PFSK-1 (cell line): Measurements from ENCODE around the gene DPEP1.

Experiments
- FOXP2 ChIP-seq: optimal IDR thresholded peaks from 2 replicates; pipeline ENCODE3; 2011; ENCODE audit warnings: borderline replicate concordance, control low read depth, inconsistent platforms; ENCODE audit not compliant: insufficient read depth; ENCODE audit errors: extremely low read length, extremely low read depth
- POLR2AphosphoS5 ChIP-seq: IDR thresholded peaks from 2 replicates; pipeline ENCODE4 v1.6.1; 2012; ENCODE audit warnings: low read depth, mild to moderate bottlenecking, control low read depth, low read length, moderate library complexity
- SIN3A ChIP-seq: IDR thresholded peaks from 2 replicates; pipeline ENCODE4 v1.6.1; 2012; ENCODE audit warnings: mild to moderate bottlenecking, low read length, moderate library complexity, borderline replicate concordance; ENCODE audit not compliant: insufficient read depth
- TAF1 ChIP-seq: IDR thresholded peaks from 2 replicates; pipeline ENCODE4 v1.6.1; 2012; ENCODE audit warnings: low read length, control low read depth, borderline replicate concordance; ENCODE audit not compliant: insufficient read depth
- TF ChIP-seq, protein P1 (sequence below), 2 experiments: IDR thresholded peaks; 2 replicates each; pipeline versions ENCODE4 v1.6.1 to v1.8.0; 2011 to 2012; ENCODE audit warnings: low read depth in 2 of 2, low read length in 2 of 2, control low read depth in 1 of 2, inconsistent platforms in 1 of 2, mild to moderate bottlenecking in 1 of 2, moderate library complexity in 1 of 2; ENCODE audit not compliant: insufficient read depth in 1 of 2

DNA sequence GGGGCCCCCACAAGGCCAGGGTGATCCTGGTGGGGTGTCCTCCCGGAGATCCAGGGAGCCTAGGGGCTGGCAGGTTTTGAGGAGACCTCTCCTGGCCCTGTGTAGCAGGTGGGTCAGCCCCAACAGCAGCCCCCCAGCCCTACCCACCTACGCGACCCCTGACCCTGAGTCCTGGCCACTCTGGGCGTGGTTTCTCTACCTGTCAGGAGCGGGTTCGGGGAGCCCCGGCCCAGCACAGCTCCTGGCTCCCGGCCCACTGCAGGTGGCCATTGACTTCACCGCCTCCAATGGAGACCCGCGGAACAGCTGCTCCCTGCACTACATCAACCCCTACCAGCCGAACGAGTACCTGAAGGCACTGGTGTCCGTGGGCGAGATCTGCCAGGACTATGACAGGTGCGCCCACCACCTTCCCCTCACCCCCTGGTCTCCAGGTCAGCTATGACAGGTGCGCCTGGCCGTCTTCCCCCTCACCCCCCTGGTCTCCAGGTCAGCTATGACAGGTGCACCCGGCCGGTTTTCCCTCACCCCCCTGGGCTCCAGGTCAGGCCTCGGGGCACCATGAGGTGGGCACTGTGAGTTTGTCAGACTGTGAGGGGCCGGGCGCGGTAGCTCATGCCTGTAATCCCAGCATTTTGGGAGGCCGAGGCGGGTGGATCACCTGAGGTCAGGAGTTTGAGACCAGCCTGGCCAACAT is 24.9 kb upstream of the DPEP1 start:
- TF ChIP-seq SIN3A = no peak
- TF ChIP-seq POLR2AphosphoS5 = no peak
- no peak for TF ChIP-seq TAF1
- TF ChIP-seq, protein P1, sequence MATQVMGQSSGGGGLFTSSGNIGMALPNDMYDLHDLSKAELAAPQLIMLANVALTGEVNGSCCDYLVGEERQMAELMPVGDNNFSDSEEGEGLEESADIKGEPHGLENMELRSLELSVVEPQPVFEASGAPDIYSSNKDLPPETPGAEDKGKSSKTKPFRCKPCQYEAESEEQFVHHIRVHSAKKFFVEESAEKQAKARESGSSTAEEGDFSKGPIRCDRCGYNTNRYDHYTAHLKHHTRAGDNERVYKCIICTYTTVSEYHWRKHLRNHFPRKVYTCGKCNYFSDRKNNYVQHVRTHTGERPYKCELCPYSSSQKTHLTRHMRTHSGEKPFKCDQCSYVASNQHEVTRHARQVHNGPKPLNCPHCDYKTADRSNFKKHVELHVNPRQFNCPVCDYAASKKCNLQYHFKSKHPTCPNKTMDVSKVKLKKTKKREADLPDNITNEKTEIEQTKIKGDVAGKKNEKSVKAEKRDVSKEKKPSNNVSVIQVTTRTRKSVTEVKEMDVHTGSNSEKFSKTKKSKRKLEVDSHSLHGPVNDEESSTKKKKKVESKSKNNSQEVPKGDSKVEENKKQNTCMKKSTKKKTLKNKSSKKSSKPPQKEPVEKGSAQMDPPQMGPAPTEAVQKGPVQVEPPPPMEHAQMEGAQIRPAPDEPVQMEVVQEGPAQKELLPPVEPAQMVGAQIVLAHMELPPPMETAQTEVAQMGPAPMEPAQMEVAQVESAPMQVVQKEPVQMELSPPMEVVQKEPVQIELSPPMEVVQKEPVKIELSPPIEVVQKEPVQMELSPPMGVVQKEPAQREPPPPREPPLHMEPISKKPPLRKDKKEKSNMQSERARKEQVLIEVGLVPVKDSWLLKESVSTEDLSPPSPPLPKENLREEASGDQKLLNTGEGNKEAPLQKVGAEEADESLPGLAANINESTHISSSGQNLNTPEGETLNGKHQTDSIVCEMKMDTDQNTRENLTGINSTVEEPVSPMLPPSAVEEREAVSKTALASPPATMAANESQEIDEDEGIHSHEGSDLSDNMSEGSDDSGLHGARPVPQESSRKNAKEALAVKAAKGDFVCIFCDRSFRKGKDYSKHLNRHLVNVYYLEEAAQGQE (IDR thresholded peaks at IDR 0.05; ENCODE audit: insufficient read depth in 1 of 2, low read depth in 2 of 2, low read length in 2 of 2) = no peak
- TF ChIP-seq FOXP2 = no peak
